ENCODE results near the gene ARMH4.
A peak's percentile ranks its signal among the peaks of the same experiment; 100 is the strongest.

The ARMH4 gene

DNA sequence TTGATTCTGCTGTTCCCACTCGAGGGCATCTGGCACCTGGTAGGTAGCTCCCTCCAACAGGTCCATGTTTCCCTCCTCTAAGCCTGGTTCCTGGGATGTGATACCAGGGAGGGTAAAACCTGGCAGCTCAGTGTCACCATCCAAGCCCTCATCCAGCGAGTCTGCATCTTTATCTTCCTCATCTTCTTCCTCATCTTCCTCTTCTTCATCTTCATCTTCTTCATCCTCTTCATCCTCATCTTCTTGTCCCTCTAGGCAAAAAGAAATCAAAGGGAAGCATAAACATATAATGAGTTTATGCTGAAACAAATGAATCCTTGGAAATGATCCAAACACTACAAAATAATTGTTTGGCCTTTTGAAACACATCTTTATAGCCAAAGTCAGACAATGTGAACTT is 55.3 kb downstream of the ARMH4 start:
- in situ Hi-C loops (cut with HindIII; ENCODE audit: low sequenced_read_pairs), result no loop called here
- DNase-seq (ENCODE audit: low read depth, low spot score), result no peak
- H3K4me3 ChIP-seq (ENCODE audit: low read depth, low read length), result no peak overlapping the region
- TF ChIP-seq, protein P1, sequence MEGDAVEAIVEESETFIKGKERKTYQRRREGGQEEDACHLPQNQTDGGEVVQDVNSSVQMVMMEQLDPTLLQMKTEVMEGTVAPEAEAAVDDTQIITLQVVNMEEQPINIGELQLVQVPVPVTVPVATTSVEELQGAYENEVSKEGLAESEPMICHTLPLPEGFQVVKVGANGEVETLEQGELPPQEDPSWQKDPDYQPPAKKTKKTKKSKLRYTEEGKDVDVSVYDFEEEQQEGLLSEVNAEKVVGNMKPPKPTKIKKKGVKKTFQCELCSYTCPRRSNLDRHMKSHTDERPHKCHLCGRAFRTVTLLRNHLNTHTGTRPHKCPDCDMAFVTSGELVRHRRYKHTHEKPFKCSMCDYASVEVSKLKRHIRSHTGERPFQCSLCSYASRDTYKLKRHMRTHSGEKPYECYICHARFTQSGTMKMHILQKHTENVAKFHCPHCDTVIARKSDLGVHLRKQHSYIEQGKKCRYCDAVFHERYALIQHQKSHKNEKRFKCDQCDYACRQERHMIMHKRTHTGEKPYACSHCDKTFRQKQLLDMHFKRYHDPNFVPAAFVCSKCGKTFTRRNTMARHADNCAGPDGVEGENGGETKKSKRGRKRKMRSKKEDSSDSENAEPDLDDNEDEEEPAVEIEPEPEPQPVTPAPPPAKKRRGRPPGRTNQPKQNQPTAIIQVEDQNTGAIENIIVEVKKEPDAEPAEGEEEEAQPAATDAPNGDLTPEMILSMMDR (IDR thresholded peaks at IDR 0.05; ENCODE audit: low read depth, low read length), result no peak

DNA sequence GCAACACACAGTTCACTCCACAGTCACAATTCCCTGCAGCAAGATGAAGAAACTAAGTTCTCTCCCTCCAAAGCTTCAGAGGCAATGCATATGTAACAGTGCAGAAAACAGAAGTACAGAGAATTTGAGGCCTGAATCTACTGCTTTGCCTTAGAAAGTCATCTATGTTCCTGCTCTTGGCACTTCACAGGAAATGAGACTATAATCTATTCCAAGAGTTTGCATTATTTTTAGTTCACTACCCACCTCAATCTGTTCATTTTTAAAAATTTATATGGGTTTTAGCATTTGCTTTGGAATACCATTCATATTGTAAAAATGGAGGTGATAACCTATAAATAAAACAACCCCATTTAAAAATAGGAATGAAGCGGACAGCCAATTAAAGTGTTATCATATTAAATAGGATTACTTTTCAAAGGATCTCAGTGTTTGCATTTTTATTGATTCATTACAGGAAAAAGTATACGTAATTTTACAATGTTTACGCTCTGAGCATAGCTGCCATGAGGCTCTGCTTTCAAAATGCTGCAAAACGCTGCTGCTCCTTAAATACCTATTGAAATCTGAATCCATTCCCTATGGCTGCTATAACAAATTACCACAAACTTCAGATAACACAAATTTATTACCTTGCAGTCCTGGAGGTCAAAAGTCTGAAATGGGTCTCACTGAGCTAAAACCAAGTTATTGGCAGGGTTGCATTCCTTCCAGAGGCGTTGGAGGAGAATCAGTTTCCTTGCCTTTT is 60.0 kb downstream of the ARMH4 start:
- DNase-seq (ENCODE audit: low read depth, low spot score), result no peak
- TF ChIP-seq, protein P1 (IDR thresholded peaks at IDR 0.05; ENCODE audit: low read depth, low read length), result no peak
- in situ Hi-C loops (cut with HindIII; ENCODE audit: low sequenced_read_pairs), result no loop called here

DNA sequence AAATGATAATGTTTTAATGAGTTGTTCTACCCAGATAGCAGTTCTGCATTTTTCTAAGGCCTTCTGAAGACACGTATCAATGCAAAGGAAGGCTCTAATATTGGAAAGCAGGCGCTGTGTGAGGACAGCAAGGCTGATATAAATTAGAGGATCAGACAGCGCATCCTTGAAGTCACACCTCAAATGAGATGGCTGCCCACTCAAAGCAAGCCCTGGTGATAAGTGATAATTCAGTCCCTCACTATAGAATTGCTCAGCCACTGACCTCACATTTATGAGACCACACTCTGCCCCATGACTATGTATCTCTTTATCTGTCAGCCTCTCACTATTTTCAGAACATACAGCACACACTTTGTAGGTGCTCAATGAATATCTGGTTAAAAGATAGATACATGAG is 62.4 kb downstream of the ARMH4 start:
- no peak overlapping the region for H3K4me3 ChIP-seq (ENCODE audit: low read depth, low read length)
- DNase-seq (ENCODE audit: low read depth, low spot score), result no peak
- TF ChIP-seq, protein P1 (IDR thresholded peaks at IDR 0.05; ENCODE audit: low read depth, low read length), result no peak
- in situ Hi-C loops (cut with HindIII; ENCODE audit: low sequenced_read_pairs), result no loop called here

More for the DNA sequence above, 60.0 kb downstream of the ARMH4 start:
- H3K4me3 ChIP-seq (ENCODE audit: low read depth, low read length), result no peak overlapping the region

DNA sequence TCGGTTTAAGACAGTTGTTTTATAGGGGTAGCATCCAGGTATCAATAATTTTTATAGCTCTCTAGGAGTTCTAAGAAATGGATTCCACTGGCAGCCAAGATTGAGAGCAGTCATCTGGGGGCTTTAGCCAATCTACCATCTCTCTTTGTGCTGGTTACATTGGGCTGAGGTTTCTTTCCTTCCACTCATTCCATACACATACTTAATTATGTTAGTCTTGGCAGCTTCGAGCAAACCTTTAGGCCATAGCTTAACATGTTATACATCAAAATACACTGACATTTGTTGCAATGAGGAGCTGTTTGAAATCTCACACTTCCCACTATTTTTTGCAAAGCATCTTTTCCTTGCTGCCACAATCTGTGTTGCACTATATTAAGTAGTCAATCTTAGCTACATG is 63.1 kb downstream of the ARMH4 start:
- H3K4me3 ChIP-seq (ENCODE audit: low read depth, low read length), result no peak overlapping the region
- in situ Hi-C loops (cut with HindIII; ENCODE audit: low sequenced_read_pairs), result no loop called here
- TF ChIP-seq, protein P1 (IDR thresholded peaks at IDR 0.05; ENCODE audit: low read depth, low read length), result no peak
- DNase-seq (ENCODE audit: low read depth, low spot score), result no peak

DNA sequence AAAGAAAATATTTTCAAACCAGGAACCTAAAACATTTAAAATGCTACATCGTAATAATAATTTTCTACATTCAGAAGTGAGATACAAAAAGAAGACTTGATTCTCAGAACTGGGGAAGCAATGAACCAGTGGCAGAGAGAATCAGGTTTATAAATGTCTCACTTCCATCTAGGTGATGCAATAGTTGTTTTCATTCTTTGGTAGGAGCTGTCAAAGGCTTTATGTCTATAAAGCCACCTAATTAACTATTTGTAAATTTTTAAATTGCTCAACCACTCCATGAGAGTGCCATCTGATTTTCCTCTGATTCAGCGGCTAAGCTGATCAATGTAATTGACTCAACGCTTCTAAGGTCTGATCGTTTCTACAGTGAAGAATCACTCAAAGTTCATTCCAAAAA is 66.1 kb downstream of the ARMH4 start:
- H3K4me3 ChIP-seq (ENCODE audit: low read depth, low read length), result no peak overlapping the region
- in situ Hi-C loops (cut with HindIII; ENCODE audit: low sequenced_read_pairs), result no loop called here
- DNase-seq (ENCODE audit: low read depth, low spot score), result no peak
- TF ChIP-seq, protein P1 (IDR thresholded peaks at IDR 0.05; ENCODE audit: low read depth, low read length), result no peak

DNA sequence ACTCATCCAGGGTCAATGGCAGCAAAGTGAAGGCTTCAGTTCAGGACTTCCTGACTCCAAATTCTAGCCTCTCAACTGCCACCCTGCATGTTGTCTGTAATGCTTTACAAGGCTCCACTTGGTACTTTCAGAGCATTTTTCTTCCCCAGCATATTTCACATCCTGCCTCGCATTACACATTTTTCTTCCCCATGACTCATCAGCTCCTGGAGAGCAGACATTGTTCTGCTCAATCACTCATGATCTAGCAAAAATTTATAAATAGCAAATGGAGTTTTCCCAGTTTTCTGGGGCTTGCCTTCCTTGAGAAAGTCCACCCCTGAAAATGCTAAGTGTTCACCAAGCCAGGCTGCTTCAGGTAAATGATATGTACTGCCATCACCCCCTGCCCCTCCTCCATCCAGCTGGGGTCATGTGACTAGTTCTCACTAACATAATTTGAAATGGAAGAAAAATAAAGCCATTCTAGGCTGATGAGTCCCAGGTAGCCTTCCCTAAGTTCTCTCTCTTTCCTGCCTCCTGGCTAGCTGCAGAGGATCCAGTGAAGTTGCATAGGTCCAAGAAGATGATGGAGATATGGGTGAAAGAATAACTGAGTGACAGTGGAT is 69.4 kb downstream of the ARMH4 start:
- TF ChIP-seq, protein P1 (IDR thresholded peaks at IDR 0.05; ENCODE audit: low read depth, low read length), result no peak
- DNase-seq (ENCODE audit: low read depth, low spot score), result peak; percentile 90
- no peak overlapping the region for H3K4me3 ChIP-seq (ENCODE audit: low read depth, low read length)
- in situ Hi-C loops (cut with HindIII; ENCODE audit: low sequenced_read_pairs), result no loop called here
